ENCODE measurements around the gene GSE1. TPM values are rescaled to one million over a fixed set of nuclear protein-coding genes. Genes with fewer than 3 reads are reported as not detected.

The GSE1 gene
- total and polyA plus RNA-seq, 2 of the 13 experiments (the other 11 are each of a cell fraction or from before 2014, with no cell fraction given) = 16.1 to 31.2 TPM

- DNase-seq (ENCODE audit: low spot score) (no peak), ATAC-seq (no peak), FAIRE-seq (no peak)
- in situ Hi-C loops (cut with HindIII; ENCODE audit: extremely low pct_ligation_motif_present, low pct_unique_long_range_greater_than_20kb) = no loop called here
- H3K79me2 ChIP-seq (ENCODE audit: insufficient read depth, low read length) = peaks cover 84% of the 10 kb centered on the region
- H3K27ac ChIP-seq (ENCODE audit: extremely low read length, insufficient read depth, low read length) = no peak overlapping the region
- H3K9ac ChIP-seq (ENCODE audit: insufficient read depth, low read depth, low read length) = no peak overlapping the region
- H3K4me2 ChIP-seq (ENCODE audit: low read depth, low read length) = no peak overlapping the region
- H3K9me3 ChIP-seq (ENCODE audit: low read length) = no peaks in the 10 kb centered on the region
- H3K36me3 ChIP-seq (replicated peaks in 1 of 2; ENCODE audit: control insufficient read depth in 1 of 2, insufficient read depth in 2 of 2, low read length in 2 of 2) = peaks cover 3 to 15% of the 10 kb centered on the region in 2 experiments; a peak in 4 of 5 replicates
- intact Hi-C loops (cut with micrococcal nuclease; ENCODE audit: unreplicated experiment) = no loop called here
- H3K4me3 ChIP-seq (replicated peaks in 1 of 3; ENCODE audit: insufficient read depth in 1 of 3, low read depth in 2 of 3, low read length in 3 of 3) = no peak overlapping the region
- WGBS (ENCODE audit: low lambda C conversion rate) = 94% methylated on average over 33 of the region's 37 CpGs
- no peak overlapping the region for H2AFZ ChIP-seq (ENCODE audit: low read length)
- CTCF ChIA-PET (ENCODE audit: low intra/inter-chr PET ratio, low total read pairs) = no interaction called here
- H3K27me3 ChIP-seq (ENCODE audit: control insufficient read depth in 1 of 2, insufficient read depth in 2 of 2, low read length in 2 of 2) = no peaks in the 10 kb centered on the region
- peaks cover 77% of the 10 kb centered on the region for H4K20me1 ChIP-seq (ENCODE audit: insufficient read depth, low read length)
- peaks cover 42% of the 10 kb centered on the region for H3K4me1 ChIP-seq (ENCODE audit: insufficient read depth, low read length)
- no TSS peak for BruUV-seq (replicated peaks)
- POLR2A ChIA-PET = no interaction called here
- TF ChIP-seq ZNF768 (CRISPR knock-in tag; IDR thresholded peaks at IDR 0.05) = peak; percentile 85
- no peak for TF ChIP-seq SOX5 (CRISPR knock-in tag; IDR thresholded peaks at IDR 0.05; ENCODE audit: borderline replicate concordance)
- TF ChIP-seq ZBTB7A (CRISPR knock-in tag; IDR thresholded peaks at IDR 0.05) = no peak
- no peak for TF ChIP-seq MAX (IDR thresholded peaks at IDR 0.05)
- TF ChIP-seq, protein P1, sequence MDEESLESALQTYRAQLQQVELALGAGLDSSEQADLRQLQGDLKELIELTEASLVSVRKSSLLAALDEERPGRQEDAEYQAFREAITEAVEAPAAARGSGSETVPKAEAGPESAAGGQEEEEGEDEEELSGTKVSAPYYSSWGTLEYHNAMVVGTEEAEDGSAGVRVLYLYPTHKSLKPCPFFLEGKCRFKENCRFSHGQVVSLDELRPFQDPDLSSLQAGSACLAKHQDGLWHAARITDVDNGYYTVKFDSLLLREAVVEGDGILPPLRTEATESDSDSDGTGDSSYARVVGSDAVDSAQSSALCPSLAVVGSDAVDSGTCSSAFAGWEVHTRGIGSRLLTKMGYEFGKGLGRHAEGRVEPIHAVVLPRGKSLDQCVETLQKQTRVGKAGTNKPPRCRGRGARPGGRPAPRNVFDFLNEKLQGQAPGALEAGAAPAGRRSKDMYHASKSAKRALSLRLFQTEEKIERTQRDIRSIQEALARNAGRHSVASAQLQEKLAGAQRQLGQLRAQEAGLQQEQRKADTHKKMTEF (CRISPR knock-in tag; IDR thresholded peaks at IDR 0.05) = no peak
- TF ChIP-seq ZNF44 (CRISPR knock-in tag; IDR thresholded peaks at IDR 0.05) = no peak
- TF ChIP-seq ZNF670 (CRISPR knock-in tag; IDR thresholded peaks at IDR 0.05; ENCODE audit: borderline replicate concordance) = no peak
- TF ChIP-seq MLLT10 (CRISPR knock-in tag; IDR thresholded peaks at IDR 0.05) = no peak
- TF ChIP-seq XRCC5 (optimal IDR thresholded peaks at IDR 0.05; ENCODE audit: low read length) = no peak
- TF ChIP-seq ZNF496 (CRISPR knock-in tag; IDR thresholded peaks at IDR 0.05; ENCODE audit: insufficient replicate concordance) = no peak
- no peak for TF ChIP-seq FOSL2 (CRISPR knock-in tag; IDR thresholded peaks at IDR 0.05)
- no peak for TF ChIP-seq THRA (CRISPR knock-in tag; IDR thresholded peaks at IDR 0.05; ENCODE audit: borderline replicate concordance)
- TF ChIP-seq CCDC6 (CRISPR knock-in tag; IDR thresholded peaks at IDR 0.05) = no peak
- no peak for TF ChIP-seq ELF1 (CRISPR knock-in tag; IDR thresholded peaks at IDR 0.05)
- 0 out of 2 replicates have a peak, but pooled peaks have one; percentile 4 for TF ChIP-seq ZNF687 (CRISPR knock-in tag; IDR thresholded peaks at IDR 0.05)
- no peak for TF ChIP-seq TGIF2 (CRISPR knock-in tag; IDR thresholded peaks at IDR 0.05)
Observed at GRCh38 chr16:85573696-85574641, 39.2 kb upstream of the GSE1 start.
